ENCODE results near the gene GP1BB.
A peak's percentile ranks its signal among the peaks of the same experiment; 100 is the strongest.
"Not testable (repeated sequence)": the region's sequence is repeated elsewhere in the genome, so short reads cannot be mapped to it uniquely, and the experiment has no call there.

GP1BB gene

DNA sequence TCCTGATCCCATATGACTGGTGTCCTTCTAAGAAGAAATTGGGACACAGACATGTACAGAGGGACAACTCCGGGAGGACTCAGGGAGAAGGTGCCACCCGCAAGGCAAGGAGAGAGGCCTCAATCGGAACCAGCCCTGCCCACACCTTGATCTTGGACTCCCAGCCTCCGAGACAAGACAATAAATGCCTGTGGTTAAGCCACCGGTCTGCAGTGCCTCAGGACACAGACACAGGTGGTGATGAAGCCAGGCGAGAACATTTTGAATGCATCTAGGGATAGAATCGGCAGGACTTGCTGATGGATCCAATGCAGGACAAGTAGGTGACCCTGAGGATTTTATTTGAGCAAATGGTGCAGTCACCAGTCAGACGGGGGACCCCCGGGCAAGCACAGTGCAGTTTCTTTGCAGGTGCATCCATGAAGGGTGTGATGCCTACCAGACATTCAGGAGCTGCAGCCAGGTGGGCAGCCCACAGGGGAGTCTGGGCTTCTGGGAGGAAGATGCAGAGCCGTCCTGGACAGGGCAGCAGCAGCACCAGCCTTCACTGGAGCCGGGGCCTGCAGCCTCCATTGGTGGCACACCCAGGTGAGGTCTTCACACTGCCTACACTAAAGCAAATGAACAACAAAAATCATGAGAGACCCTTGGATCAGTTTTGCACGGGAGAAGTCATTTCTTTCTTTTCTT, 29.2 kb upstream of the GP1BB start:
- no peak for DNase-seq

GRCh38 chr22:19694696-19695095, 28.6 kb upstream of the GP1BB start:
- DNase-seq, result no peak

- DNase-seq, result no peak
These were observed 26.6 kb upstream of the GP1BB start for GRCh38 chr22:19696504-19697276.

DNA sequence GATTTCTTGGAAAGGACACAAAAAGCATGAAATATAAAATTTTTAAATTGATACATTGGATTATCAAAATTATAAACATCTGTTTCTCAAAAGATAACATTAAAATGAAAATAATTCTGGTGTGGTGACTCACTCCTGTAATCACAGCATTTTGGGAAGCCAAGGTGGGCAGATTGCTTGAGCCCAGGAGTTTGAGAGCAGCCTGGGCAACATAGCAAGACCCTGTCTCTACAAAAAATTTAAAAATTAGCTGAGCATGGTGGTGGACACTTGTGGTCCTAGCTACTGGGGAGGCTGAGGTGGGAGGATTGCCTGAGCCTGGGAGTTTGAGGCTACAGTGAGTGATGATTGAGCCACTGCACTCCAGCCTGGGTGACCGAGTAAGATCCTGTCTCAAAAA, 25.5 kb upstream of the GP1BB start:
- not testable (repeated sequence) for DNase-seq

DNA sequence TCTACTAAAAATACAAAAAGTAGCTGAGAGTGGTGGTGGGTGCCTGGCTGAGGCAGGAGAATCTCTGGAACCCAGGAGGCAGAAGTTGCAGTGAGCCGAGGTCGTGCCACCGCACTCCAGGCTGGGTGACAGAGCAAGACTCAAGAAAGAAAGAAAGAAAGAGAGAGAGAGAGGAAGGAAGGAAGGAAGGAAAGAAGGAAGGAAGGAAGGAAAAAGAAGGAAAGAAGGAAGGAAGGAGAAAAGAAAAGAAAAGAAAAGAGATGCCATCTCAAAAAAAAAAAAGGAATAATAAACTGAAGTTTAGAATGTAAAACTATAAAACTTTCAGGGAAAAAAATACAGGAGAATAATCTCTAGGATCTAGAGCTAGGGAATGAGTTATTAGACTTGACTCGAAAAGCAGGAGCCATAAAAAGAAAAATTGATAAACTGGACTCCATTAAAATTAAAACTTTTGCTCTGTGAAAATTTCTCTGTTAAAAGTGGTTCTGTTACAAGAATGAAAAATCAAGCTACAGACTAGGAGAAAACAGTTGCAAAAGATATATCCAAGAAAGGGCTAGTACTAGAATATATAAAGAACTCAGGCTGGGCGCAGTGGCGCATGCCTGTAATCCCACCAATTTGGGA, 22.4 kb upstream of the GP1BB start:
- DNase-seq, result no peak

- no peak for DNase-seq
These were observed 21.8 kb upstream of the GP1BB start for GRCh38 chr22:19701420-19702145.

DNA sequence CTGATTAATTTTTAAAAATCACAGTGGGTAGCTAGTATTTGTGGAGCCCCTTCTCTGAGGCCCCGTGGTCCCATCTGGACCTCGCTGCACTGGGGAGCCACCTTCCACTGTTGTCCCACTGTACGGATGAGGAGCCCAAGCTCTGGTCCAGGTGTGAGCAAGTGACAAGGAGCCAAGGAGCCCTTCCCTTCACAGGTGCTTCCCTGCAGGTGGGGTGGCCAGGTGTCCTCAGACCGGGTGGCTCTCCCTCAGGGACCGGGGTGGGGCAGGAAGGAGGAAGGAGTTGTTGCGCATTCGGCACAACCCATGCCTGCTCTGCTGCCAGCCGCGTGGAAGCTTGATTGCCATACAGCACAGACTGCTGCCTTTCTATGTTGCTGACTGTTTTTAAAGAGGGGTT, 19.5 kb upstream of the GP1BB start:
- no peak for DNase-seq

GRCh38 chr22:19704355-19705015, 18.9 kb upstream of the GP1BB start:
- DNase-seq, result no peak

GRCh38 chr22:19705181-19705934, 18.0 kb upstream of the GP1BB start:
- DNase-seq, result no peak

- DNase-seq, result no peak
These were observed 16.6 kb upstream of the GP1BB start for GRCh38 chr22:19706661-19707151.

DNA sequence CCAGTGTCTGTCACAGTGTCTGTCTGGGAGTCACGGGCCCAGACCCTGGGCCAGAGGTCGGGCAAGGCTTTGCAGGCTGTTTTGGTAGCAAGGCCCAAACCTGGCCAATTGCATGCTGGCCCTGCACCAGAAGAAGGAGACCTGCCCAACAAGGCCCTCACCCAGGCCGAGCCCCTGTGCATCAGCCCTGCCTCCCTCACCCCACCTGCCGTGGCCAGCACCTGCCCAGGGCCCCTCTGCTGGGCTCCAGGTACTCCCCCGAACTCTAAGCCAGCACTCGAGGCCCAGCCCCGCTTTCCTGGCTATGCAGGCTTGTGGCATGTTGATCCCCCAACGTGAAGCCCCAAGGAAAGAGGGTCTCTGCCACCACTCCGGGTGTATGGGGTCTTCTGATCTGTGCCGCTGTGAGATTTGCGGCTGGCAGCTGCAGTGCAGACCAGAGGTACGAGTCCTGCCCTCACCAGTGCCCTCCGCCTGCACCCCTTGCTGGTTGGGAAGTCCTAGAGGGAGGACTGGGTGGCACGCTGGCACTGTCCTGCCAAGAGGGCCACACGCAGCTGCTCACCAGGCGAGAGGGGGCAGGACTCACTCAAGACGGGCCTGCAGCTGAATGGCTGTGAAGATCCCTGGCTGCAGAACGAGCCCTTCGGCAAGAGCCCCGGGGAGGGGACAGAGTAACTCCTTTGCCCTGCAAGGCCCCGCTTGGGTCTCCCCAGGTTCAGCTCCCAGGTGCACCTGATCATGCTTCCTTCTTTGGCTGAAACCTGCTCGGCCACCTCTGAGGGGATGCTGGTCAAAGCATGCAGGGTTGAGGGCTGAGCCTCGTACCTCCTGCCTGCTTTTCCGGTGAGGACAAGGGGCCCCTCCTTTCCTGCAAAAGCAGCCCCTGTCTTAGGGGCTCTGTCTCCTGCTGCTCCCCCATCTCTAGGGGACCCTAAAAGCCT, 15.7 kb upstream of the GP1BB start:
- no peak for DNase-seq

DNA sequence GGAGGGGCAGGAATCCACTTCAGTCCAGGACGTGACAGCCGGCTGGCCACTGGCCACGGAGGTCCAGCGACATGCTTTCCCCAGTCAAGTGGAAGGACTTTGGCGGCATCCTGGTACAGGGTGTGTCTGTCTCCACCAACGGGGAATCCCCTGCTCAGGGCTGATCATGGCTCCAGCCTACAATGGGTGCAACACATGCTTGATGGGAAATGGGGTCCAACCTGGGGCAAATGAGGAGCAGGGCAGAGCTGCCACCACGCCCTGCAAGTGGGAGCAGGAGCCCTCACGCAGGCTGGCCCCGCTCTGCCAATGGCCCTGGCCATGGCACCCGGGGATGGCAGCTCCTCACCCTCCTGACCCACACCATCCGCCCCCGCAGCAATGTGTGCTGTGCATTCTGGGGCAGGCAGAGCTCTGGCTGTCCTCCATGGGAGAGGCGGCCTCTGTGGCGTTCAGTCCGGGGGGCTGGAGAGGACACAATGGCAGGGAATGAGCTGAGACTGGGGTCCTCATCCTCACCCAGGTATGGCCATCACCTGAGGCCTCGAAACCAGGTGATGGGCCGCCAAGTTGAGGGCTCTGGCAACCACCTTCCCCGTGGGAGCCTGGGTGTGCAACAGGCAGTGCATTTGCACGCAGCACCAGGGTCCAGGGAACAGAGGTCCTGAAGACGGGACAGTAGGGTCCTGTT, 14.9 kb upstream of the GP1BB start:
- DNase-seq, result no peak

- DNase-seq, result no peak
These were observed 14.1 kb upstream of the GP1BB start for GRCh38 chr22:19709063-19709769.

- DNase-seq, result no peak
These were observed 13.1 kb upstream of the GP1BB start for GRCh38 chr22:19710020-19710768.

- no peak for DNase-seq
These were observed 12.6 kb upstream of the GP1BB start for GRCh38 chr22:19710769-19711106.

GRCh38 chr22:19713245-19713644, 10.1 kb upstream of the GP1BB start:
- no peak for DNase-seq

GRCh38 chr22:19713650-19714311, 9.6 kb upstream of the GP1BB start:
- DNase-seq, result peak; percentile 11

All from activated naive CD4-positive, alpha-beta T cell treated with anti-CD3 and anti-CD28 coated beads, Interleukin-2, amount 50 U/mL, for 16 hours (primary cell).